RWPE2 (cell line): ENCODE results near the gene RPS23.

Source experiments
- ATAC-seq: fragments of 200-7000 bp; cut with Tn5 transposase; 3 replicates; pipeline ENCODE4 v1.9.1; 2021; ENCODE audit warnings: low read depth
- DNase-seq: peaks from one replicate; pipeline ENCODE4 v3.0.0-alpha.2; 2020; ENCODE audit warnings: low spot score
- H3K27ac ChIP-seq: fragments of 450-650 bp; 2 replicates; pipeline ENCODE4 v1.5.1; 2017; ENCODE audit warnings: mild to moderate bottlenecking; ENCODE audit not compliant: poor library complexity, severe bottlenecking
- H3K27me3 ChIP-seq: fragments of 250-450 bp; sonication (Bioruptor Pico); 2 replicates; pipeline ENCODE4 v1.5.1; 2021; ENCODE audit warnings: mild to moderate bottlenecking, moderate library complexity; ENCODE audit not compliant: insufficient read depth, poor library complexity, severe bottlenecking
- H3K36me3 ChIP-seq: fragments of 250-450 bp; sonication (Bioruptor Pico); 2 replicates; pipeline ENCODE4 v1.5.1; 2020; ENCODE audit warnings: low read depth, mild to moderate bottlenecking, moderate library complexity
- H3K4me1 ChIP-seq: fragments of 250-450 bp; sonication (Bioruptor Pico); 2 replicates; pipeline ENCODE4 v1.5.1; 2021; ENCODE audit warnings: mild to moderate bottlenecking, moderate library complexity; ENCODE audit not compliant: insufficient read depth, poor library complexity, severe bottlenecking
- H3K4me3 ChIP-seq: fragments of 250-450 bp; sonication (Bioruptor Pico); 2 replicates; pipeline ENCODE4 v1.5.1; 2021; ENCODE audit warnings: mild to moderate bottlenecking, moderate library complexity; ENCODE audit not compliant: severe bottlenecking
- H3K9me3 ChIP-seq: fragments of 250-450 bp; sonication (Bioruptor Pico); 2 replicates; pipeline ENCODE4 v1.5.1; 2021; ENCODE audit warnings: mild to moderate bottlenecking, moderate library complexity; ENCODE audit not compliant: severe bottlenecking
- TF ChIP-seq, protein P1 (sequence below): fragments of 450-650 bp; IDR thresholded peaks from one replicate; pipeline ENCODE4 v1.5.1; 2017; ENCODE audit warnings: mild to moderate bottlenecking, moderate library complexity; ENCODE audit not compliant: poor library complexity, severe bottlenecking

The RPS23 gene

GRCh38 chr5:82312373-82312856, 34.3 kb upstream of the RPS23 start:
- Histone ChIP-seq H3K36me3 (no peaks in the 10 kb centered on the region), H3K27me3 (no peaks in the 10 kb centered on the region), H3K9me3 (no peaks in the 10 kb centered on the region), H3K4me1 (no peaks in the 10 kb centered on the region), H3K4me3 (no peak overlapping the region), H3K27ac (no peak overlapping the region)
- ATAC-seq (peak; percentile 72), DNase-seq (no peak)
- TF ChIP-seq, protein P1, sequence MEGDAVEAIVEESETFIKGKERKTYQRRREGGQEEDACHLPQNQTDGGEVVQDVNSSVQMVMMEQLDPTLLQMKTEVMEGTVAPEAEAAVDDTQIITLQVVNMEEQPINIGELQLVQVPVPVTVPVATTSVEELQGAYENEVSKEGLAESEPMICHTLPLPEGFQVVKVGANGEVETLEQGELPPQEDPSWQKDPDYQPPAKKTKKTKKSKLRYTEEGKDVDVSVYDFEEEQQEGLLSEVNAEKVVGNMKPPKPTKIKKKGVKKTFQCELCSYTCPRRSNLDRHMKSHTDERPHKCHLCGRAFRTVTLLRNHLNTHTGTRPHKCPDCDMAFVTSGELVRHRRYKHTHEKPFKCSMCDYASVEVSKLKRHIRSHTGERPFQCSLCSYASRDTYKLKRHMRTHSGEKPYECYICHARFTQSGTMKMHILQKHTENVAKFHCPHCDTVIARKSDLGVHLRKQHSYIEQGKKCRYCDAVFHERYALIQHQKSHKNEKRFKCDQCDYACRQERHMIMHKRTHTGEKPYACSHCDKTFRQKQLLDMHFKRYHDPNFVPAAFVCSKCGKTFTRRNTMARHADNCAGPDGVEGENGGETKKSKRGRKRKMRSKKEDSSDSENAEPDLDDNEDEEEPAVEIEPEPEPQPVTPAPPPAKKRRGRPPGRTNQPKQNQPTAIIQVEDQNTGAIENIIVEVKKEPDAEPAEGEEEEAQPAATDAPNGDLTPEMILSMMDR, result peak; percentile 92

GRCh38 chr5:82309091-82309531, 31.0 kb upstream of the RPS23 start:
- DNase-seq, result no peak
- no peak overlapping the region for H3K4me3 ChIP-seq
- H3K27ac ChIP-seq, result no peak overlapping the region
- no peaks in the 10 kb centered on the region for H3K9me3 ChIP-seq
- no peaks in the 10 kb centered on the region for H3K4me1 ChIP-seq
- H3K27me3 ChIP-seq, result no peaks in the 10 kb centered on the region
- TF ChIP-seq, protein P1, result no peak
- no peaks in the 10 kb centered on the region for H3K36me3 ChIP-seq
- no peak for ATAC-seq

GRCh38 chr5:82308416-82308815, 30.3 kb upstream of the RPS23 start:
- DNase-seq, result no peak
- Histone ChIP-seq H3K36me3 (no peaks in the 10 kb centered on the region), H3K4me1 (no peaks in the 10 kb centered on the region), H3K9me3 (no peaks in the 10 kb centered on the region), H3K27ac (no peak overlapping the region), H3K27me3 (no peaks in the 10 kb centered on the region), H3K4me3 (no peak overlapping the region)
- no peak for ATAC-seq
- TF ChIP-seq, protein P1, result no peak

DNA sequence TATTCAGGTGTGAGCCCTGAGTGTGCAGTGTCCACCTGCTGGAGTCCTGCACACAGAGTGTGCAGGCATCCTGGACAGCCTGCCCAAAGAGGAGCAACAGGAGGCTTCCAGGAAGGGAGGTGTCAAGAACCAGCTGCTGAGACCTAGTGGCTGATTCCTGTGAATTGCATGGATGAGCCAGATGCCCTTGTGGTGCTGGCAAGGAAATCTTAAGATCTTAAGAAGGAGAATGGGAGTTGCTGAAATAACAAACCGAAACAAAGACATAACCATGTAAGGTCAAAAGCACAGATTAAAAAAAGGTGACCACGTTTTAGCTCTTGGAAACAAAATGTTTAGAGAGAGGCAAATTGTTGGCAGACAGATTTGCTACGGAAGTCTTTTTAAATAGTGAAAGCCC, 29.3 kb upstream of the RPS23 start:
- no peak overlapping the region for H3K27ac ChIP-seq
- no peaks in the 10 kb centered on the region for H3K4me1 ChIP-seq
- no peaks in the 10 kb centered on the region for H3K36me3 ChIP-seq
- no peaks in the 10 kb centered on the region for H3K9me3 ChIP-seq
- H3K27me3 ChIP-seq, result no peaks in the 10 kb centered on the region
- DNase-seq, result no peak
- H3K4me3 ChIP-seq, result no peak overlapping the region
- TF ChIP-seq, protein P1, result no peak
- no peak for ATAC-seq

GRCh38 chr5:82306151-82306550, 28.0 kb upstream of the RPS23 start:
- Histone ChIP-seq H3K36me3 (no peaks in the 10 kb centered on the region), H3K9me3 (no peaks in the 10 kb centered on the region), H3K4me1 (no peaks in the 10 kb centered on the region), H3K4me3 (no peak overlapping the region), H3K27ac (no peak overlapping the region), H3K27me3 (no peaks in the 10 kb centered on the region)
- DNase-seq (no peak), ATAC-seq (no peak)
- TF ChIP-seq, protein P1, result no peak
